ENCODE data around the gene ADSS1.
A peak's percentile ranks its signal among the peaks of the same experiment; 100 is the strongest.

Gene ADSS1

GRCh38 chr14:104794993-104795780 is 71.2 kb downstream of the ADSS1 start, which contains the start of gene AKT1:
Gene AKT1, minus strand, starts transcription at chr14:104795748. Its CDS starts 3,105 bp downstream, at chr14:104792643.
- no peak for DNase-seq (ENCODE audit: low read depth in 2 of 2)

GRCh38 chr14:104795781-104796686 is 72.0 kb downstream of the ADSS1 start:
- DNase-seq (ENCODE audit: low read depth in 2 of 2), result peak in 1 of 2 donors; percentile 43

GRCh38 chr14:104796687-104797081 is 72.7 kb downstream of the ADSS1 start:
- DNase-seq (ENCODE audit: low read depth in 2 of 2), result no peak
